Measurements from ENCODE around the gene FGD1. TPM values are rescaled to one million over a fixed set of nuclear protein-coding genes. Genes with fewer than 3 reads are reported as not detected.
A peak's percentile ranks its signal among the peaks of the same experiment; 100 is the strongest.

Gene FGD1
- total RNA-seq, 4 donors from 2014 or later: 0.98 to 1.1 (median 1.0) TPM

DNA sequence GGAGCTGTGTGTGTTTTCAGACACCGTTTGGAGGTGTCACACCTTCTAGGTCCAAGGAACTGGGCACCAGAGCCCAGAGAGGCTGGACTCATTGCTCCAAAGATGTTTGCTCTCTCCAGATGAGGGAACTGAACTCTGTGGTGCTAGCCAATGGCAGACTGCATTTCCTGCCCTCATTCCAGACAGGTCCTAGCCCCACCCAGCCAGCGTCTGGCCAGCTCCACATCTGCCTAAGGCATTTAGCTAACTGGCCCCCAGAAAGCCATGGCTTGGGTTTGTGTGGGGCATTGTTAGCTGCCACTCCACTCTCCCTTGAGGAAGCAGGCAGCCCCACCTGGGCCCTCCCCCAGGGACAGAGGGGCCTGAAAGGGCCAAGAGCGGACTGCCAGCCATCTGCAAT, 11.4 kb downstream of the FGD1 start:
- TF ChIP-seq, protein P1, sequence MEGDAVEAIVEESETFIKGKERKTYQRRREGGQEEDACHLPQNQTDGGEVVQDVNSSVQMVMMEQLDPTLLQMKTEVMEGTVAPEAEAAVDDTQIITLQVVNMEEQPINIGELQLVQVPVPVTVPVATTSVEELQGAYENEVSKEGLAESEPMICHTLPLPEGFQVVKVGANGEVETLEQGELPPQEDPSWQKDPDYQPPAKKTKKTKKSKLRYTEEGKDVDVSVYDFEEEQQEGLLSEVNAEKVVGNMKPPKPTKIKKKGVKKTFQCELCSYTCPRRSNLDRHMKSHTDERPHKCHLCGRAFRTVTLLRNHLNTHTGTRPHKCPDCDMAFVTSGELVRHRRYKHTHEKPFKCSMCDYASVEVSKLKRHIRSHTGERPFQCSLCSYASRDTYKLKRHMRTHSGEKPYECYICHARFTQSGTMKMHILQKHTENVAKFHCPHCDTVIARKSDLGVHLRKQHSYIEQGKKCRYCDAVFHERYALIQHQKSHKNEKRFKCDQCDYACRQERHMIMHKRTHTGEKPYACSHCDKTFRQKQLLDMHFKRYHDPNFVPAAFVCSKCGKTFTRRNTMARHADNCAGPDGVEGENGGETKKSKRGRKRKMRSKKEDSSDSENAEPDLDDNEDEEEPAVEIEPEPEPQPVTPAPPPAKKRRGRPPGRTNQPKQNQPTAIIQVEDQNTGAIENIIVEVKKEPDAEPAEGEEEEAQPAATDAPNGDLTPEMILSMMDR (IDR thresholded peaks at IDR 0.05 in 4 of 5, conservative IDR thresholded peaks at IDR 0.05 in 1 of 5): no peak
- no peak for TF ChIP-seq POLR2A (IDR thresholded peaks at IDR 0.05)
- no peak for DNase-seq
- Histone ChIP-seq H3K9me3 (no peaks in the 10 kb centered on the region), H3K4me3 (no peak overlapping the region), H3K36me3 (no peaks in the 10 kb centered on the region), H3K4me1 (no peaks in the 10 kb centered on the region), H3K27me3 (no peaks in the 10 kb centered on the region), H3K27ac (no peak overlapping the region)
- ATAC-seq: no peak
- intact Hi-C loops (cut with DNase I; ENCODE audit: low total_unique reads) (no loop called here), in situ Hi-C loops (cut with MboI; ENCODE audit: low sequenced_read_pairs in 4 of 4) (no loop called here)

DNA sequence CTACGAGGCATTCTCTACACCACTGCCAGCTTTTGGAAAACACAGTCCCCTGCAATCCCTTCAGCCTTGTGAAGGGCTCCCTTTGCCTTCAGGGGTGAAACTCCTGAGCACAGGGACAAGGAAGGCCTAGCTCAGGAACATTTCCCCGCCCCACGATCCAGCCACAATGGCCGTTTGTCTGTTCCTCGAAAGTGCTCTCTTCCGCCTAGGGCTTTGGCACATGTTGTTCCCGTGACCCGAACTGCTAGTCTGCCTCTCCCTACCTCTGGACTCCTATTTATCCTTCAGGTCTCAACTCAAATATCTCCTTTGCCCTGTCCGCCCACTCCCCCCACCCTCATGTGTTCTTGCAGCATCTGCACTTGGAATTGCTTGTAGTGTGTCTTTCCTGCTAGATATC, 12.1 kb downstream of the FGD1 start:
- no peaks in the 10 kb centered on the region for H3K27me3 ChIP-seq
- TF ChIP-seq POLR2A (IDR thresholded peaks at IDR 0.05): no peak
- TF ChIP-seq, protein P1 (IDR thresholded peaks at IDR 0.05 in 4 of 5, conservative IDR thresholded peaks at IDR 0.05 in 1 of 5): no peak
- H3K27ac ChIP-seq: peak overlapping the region in 1 of 4 donors; percentile 34
- H3K4me3 ChIP-seq: no peak overlapping the region
- ATAC-seq (no peak), DNase-seq (no peak)
- in situ Hi-C loops (cut with MboI; ENCODE audit: low sequenced_read_pairs in 4 of 4): no loop called here
- H3K36me3 ChIP-seq: no peaks in the 10 kb centered on the region
- H3K9me3 ChIP-seq: no peaks in the 10 kb centered on the region
- H3K4me1 ChIP-seq: no peaks in the 10 kb centered on the region
- intact Hi-C loops (cut with DNase I; ENCODE audit: low total_unique reads): no loop called here

DNA sequence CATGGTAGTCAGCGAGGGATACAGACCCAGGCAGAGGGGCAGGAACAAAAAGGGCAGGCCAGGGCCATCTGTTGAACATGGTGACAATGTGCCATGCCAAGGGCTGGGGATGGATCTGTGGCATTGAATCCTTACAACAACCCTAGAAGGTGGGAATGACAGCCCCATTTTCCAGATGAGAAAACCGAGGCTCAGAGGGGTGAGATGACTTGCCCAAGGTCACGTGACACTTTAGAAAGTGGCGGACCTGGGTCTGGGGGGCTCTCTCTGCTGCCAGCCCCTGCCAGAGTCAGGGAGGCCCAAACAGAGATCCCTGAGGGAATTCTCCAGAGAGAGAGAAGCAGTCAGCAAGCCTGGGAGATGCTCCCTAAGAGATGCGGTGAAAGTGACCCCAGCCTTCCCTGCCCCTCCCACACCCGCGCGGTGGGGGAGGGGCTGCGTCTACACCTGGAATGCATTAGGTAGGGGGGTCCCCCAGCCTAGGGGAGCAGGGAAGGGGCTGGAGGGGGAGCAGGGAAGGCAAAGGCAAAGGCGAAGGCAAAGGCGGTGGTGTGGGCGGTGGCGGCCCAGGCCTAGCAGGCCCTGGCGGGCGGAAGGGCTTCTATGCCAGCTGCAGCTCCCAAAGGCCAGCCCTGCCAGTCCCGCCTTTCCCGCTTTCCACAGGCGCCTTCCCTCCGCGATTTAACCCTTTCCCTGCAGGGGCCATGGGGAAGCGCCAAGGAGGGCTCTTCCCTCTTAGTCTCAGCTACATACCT, 13.0 kb downstream of the FGD1 start:
- TF ChIP-seq, protein P1 (IDR thresholded peaks at IDR 0.05 in 4 of 5, conservative IDR thresholded peaks at IDR 0.05 in 1 of 5): no peak
- TF ChIP-seq POLR2A (IDR thresholded peaks at IDR 0.05): no peak
- DNase-seq (no peak), ATAC-seq (no peak)
- peak overlapping the region; percentile 11 to 48 (median 40) for H3K27ac ChIP-seq
- no peaks in the 10 kb centered on the region for H3K27me3 ChIP-seq
- no peaks in the 10 kb centered on the region for H3K9me3 ChIP-seq
- H3K4me1 ChIP-seq: no peaks in the 10 kb centered on the region
- intact Hi-C loops (cut with DNase I; ENCODE audit: low total_unique reads): no loop called here
- no peaks in the 10 kb centered on the region for H3K36me3 ChIP-seq
- in situ Hi-C loops (cut with MboI; ENCODE audit: low sequenced_read_pairs in 4 of 4): no loop called here
- no peak overlapping the region for H3K4me3 ChIP-seq

DNA sequence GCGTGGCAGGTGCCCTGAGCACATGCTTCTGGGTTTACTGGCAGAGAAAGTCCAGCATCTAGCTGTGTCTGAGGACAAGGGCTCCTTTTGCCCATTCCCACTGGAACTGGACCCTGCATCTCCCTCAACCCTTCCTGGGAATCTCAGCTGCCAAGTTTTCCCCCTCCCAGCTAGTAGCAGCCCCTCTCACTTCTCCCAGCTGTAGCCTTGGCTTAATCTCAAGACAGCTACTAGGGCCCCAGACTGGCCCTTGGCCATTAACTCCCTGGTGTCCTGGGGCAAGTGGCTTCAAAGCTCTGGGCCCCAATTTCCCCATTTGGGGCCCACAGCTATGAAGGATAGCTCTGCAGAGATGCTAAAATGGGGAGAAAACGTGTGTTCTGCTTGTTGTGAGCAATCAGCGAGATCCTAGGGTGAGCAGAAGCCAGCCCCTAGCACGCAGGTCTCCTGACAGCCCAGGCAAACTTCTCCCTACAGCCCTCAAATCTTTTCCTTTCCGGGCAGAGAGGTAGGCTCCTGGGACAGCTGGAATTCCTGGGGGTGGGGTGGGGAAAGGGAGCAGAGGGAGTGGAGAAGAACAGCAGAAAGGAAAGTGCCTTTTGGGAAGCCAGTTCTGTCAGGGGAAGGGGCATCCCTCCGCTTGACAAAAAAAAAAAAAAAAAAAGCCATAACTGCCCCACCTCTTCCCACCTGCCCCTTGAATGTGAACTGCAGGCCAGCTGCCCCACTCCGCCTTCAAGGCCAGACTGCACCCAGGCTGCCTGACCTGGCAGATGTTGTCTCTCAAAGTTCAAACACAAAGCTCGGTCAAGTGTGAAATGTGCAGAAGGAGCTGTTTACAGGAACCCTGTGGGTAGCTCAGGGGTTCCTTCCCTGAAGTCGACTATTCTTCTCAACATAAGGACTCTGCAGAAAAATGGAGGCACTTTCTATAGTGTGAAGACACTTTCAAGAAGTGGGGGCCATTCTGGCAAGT, 16.6 kb downstream of the FGD1 start:
- no peaks in the 10 kb centered on the region for H3K4me1 ChIP-seq
- no peak overlapping the region for H3K27ac ChIP-seq
- DNase-seq (no peak), ATAC-seq (no peak)
- no peaks in the 10 kb centered on the region for H3K27me3 ChIP-seq
- no peak overlapping the region for H3K4me3 ChIP-seq
- intact Hi-C loops (cut with DNase I; ENCODE audit: low total_unique reads): no loop called here
- H3K36me3 ChIP-seq: no peaks in the 10 kb centered on the region
- no peaks in the 10 kb centered on the region for H3K9me3 ChIP-seq
- TF ChIP-seq, protein P1 (IDR thresholded peaks at IDR 0.05 in 4 of 5, conservative IDR thresholded peaks at IDR 0.05 in 1 of 5): no peak
- no peak for TF ChIP-seq POLR2A (IDR thresholded peaks at IDR 0.05)
- in situ Hi-C loops (cut with MboI; ENCODE audit: low sequenced_read_pairs in 4 of 4): no loop called here

All from gastrocnemius medialis (tissue), 4 donors.